ENCODE results near the gene NRAP. TPM values are rescaled to one million over a fixed set of nuclear protein-coding genes. Genes with fewer than 3 reads are reported as not detected.

The NRAP gene
- total RNA-seq, 3 donors from 2014 or later, result not detected

DNA sequence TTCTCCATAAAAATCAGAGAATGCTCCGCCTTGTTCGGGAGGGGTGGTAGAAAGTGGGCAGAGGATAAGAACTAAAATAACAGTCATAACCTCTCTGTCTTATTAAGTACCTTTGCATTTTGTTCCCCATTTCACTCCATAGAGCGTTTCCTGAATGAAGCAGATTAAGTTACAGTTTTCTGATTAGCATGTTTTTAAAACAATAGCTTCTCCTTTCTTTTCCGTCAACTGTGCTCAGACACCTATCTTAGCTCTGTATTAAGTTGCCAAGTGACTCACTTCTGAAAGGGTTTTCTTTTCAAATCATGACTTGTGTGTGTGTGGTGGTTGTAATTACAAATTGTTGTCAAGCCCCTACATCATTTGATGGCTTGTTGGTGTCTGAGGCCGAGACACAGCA lies 109.6 kb downstream of the NRAP start:
- Histone ChIP-seq H3K36me3 (no peaks in the 10 kb centered on the region), H3K27ac (no peak overlapping the region), H3K4me1 (peaks cover 0 to 15% of the 10 kb centered on the region in 2 donors), H3K4me3 (no peak overlapping the region), H3K27me3 (no peaks in the 10 kb centered on the region), H3K9me3 (no peaks in the 10 kb centered on the region)
- intact Hi-C loops (cut with DNase I; ENCODE audit: low total_unique reads), result no loop called here
- DNase-seq (ENCODE audit: low spot score in 2 of 2), result no peak
- no peak for TF ChIP-seq POLR2A (IDR thresholded peaks at IDR 0.05)
- TF ChIP-seq, protein P1, sequence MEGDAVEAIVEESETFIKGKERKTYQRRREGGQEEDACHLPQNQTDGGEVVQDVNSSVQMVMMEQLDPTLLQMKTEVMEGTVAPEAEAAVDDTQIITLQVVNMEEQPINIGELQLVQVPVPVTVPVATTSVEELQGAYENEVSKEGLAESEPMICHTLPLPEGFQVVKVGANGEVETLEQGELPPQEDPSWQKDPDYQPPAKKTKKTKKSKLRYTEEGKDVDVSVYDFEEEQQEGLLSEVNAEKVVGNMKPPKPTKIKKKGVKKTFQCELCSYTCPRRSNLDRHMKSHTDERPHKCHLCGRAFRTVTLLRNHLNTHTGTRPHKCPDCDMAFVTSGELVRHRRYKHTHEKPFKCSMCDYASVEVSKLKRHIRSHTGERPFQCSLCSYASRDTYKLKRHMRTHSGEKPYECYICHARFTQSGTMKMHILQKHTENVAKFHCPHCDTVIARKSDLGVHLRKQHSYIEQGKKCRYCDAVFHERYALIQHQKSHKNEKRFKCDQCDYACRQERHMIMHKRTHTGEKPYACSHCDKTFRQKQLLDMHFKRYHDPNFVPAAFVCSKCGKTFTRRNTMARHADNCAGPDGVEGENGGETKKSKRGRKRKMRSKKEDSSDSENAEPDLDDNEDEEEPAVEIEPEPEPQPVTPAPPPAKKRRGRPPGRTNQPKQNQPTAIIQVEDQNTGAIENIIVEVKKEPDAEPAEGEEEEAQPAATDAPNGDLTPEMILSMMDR (IDR thresholded peaks at IDR 0.05), result no peak

GRCh38 chr10:113553149-113553548 lies 110.7 kb downstream of the NRAP start:
- peak overlapping the region; percentile 62 to 66 for H3K27ac ChIP-seq
- intact Hi-C loops (cut with DNase I; ENCODE audit: low total_unique reads), result no loop called here
- no peak for TF ChIP-seq POLR2AphosphoS5 (IDR thresholded peaks at IDR 0.05)
- TF ChIP-seq POLR2A (IDR thresholded peaks at IDR 0.05), result no peak
- TF ChIP-seq, protein P1 (IDR thresholded peaks at IDR 0.05), result no peak

DNA sequence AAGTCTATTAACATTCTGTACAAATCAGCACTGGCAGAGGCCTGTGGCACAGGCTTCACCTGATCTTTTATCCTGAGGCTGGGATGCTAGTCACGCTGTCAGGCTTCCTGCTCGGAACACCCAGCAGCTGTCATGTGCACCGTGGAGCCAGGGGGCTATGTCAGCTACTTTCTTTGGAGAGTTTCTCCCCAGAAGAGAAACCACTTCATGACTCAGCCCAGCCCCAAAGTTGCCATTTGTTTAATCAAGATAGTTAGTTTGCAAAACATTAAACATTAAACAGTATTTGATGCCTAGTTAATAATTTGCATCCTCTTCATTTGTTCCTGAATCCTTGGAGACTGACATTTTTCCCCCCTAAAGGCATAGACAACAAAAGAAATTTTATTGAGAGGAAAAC lies 111.1 kb downstream of the NRAP start, which contains the start of gene HABP2:
HABP2 (plus strand) TSS at position 353 of the 400 bp plus-strand sequence. CDS start 69 bp downstream, outside the sequence.
- DNase-seq (ENCODE audit: low spot score in 2 of 2), result no peak
- intact Hi-C loops (cut with DNase I; ENCODE audit: low total_unique reads), result no loop called here
- TF ChIP-seq, protein P1 (IDR thresholded peaks at IDR 0.05), result no peak
- no peak for TF ChIP-seq POLR2AphosphoS5 (IDR thresholded peaks at IDR 0.05)
- TF ChIP-seq POLR2A (IDR thresholded peaks at IDR 0.05), result no peak
- Histone ChIP-seq H3K27me3 (no peaks in the 10 kb centered on the region), H3K4me1 (peaks cover 0 to 15% of the 10 kb centered on the region in 2 donors), H3K4me3 (no peak within 1 kb of the TSS), H3K27ac (peak within 1 kb of the TSS; percentile 62 to 70), H3K9me3 (no peaks in the 10 kb centered on the region), H3K36me3 (no peaks in the 10 kb centered on the region)

More at GRCh38 chr10:113553149-113553548, 110.7 kb downstream of the NRAP start:
- Histone ChIP-seq H3K4me1 (peaks cover 0 to 15% of the 10 kb centered on the region in 2 donors), H3K27me3 (no peaks in the 10 kb centered on the region), H3K36me3 (no peaks in the 10 kb centered on the region), H3K9me3 (no peaks in the 10 kb centered on the region), H3K4me3 (no peak overlapping the region)
- no peak for DNase-seq (ENCODE audit: low spot score in 2 of 2)

- Histone ChIP-seq H3K9me3 (no peaks in the 10 kb centered on the region), H3K27ac (peak overlapping the region in 1 of 2 donors; percentile 70), H3K4me1 (peaks cover 0 to 9% of the 10 kb centered on the region in 2 donors), H3K27me3 (no peaks in the 10 kb centered on the region), H3K36me3 (no peaks in the 10 kb centered on the region), H3K4me3 (no peak overlapping the region)
- peak in 1 of 2 donors; percentile 94 for DNase-seq (ENCODE audit: low spot score in 2 of 2)
- intact Hi-C loops (cut with DNase I; ENCODE audit: low total_unique reads), result no loop called here
- TF ChIP-seq POLR2AphosphoS5 (IDR thresholded peaks at IDR 0.05) (peak in 2 of 3 donors; percentile 29 to 57), POLR2A (IDR thresholded peaks at IDR 0.05) (no peak)
Measured at GRCh38 chr10:113552014-113552413, 111.8 kb downstream of the NRAP start.

- no peak for TF ChIP-seq POLR2A (IDR thresholded peaks at IDR 0.05)
- TF ChIP-seq, protein P1 (IDR thresholded peaks at IDR 0.05), result no peak
- TF ChIP-seq POLR2AphosphoS5 (IDR thresholded peaks at IDR 0.05), result no peak
- Histone ChIP-seq H3K9me3 (no peaks in the 10 kb centered on the region), H3K4me1 (peaks cover 0 to 6% of the 10 kb centered on the region in 2 donors), H3K27me3 (no peaks in the 10 kb centered on the region), H3K36me3 (no peaks in the 10 kb centered on the region), H3K4me3 (no peak overlapping the region), H3K27ac (peak overlapping the region in 1 of 2 donors; percentile 5)
- no peak for DNase-seq (ENCODE audit: low spot score in 2 of 2)
- intact Hi-C loops (cut with DNase I; ENCODE audit: low total_unique reads), result no loop called here
Measured at GRCh38 chr10:113550365-113550764, 113.5 kb downstream of the NRAP start.
